HG02610 (cell line): ENCODE results near the gene LRRC10.
"Not testable (repeated sequence)": the region's sequence is repeated elsewhere in the genome, so short reads cannot be mapped to it uniquely, and the experiment has no call there.

ENCODE experiments used
- ATAC-seq: cut with Tn5 transposase; IDR thresholded peaks from one replicate; pipeline ENCODE4 v1.9.1; 2021; ENCODE audit warnings: mild to moderate bottlenecking, moderate library complexity; ENCODE audit not compliant: unreplicated experiment

Gene LRRC10

DNA sequence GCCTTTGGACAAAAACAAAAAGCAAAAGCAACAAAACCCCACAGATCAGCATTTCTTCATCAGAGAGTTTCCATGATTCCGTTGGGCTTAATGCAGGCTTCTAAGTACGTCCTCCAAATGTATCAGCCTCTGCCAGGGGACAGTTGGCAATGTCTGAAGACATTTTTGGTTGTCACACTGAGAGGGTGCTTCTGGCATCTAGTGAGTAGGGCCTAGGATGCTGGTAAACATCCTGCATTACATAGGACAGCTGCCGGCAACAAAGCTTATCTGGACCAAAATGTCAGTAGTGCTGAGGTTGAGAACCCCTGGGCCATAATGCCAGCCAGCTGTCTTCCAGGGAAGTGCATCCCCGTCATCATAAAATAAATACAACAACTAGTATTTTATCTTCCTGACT lies 9.4 kb upstream of the LRRC10 start:
- ATAC-seq = no peak

DNA sequence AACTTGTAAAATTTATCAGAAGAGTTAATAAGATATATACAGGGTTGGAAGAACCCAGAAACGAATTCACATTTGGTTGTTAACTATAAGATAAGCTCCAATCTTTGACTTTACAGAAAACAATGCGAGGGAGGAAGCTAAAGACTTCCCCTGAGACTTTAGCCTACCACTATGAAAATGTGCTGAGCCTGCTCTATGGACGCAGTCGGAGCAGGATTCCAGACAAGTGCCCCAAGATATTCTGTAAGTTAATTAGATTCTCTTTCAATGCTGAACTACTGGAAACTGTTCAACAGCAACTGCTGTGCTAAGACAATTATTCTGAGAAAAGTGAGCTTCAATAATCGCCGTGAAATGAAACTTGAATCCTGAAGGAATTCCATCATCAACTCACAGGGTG lies 8.3 kb upstream of the LRRC10 start:
- ATAC-seq = no peak

DNA sequence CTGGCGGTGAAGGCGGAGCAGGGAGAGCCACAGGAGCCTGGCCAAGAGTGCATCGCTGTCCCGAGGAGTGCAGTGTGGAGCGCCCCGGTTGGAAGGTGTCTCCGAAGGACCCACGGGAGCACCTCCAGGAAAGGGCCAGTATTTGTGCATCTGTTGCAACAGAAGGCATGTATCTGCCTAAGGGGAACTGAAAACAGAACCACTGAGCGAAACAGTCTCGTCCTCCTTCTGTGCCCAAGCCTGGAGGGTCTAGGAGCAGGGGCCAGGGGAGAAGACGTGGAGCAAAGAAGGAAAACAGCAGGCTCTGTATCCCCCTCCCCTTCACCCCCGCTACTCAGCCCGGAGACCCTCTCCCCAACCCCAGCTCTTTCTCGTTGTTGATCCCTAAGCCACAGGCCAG lies 5.3 kb upstream of the LRRC10 start:
- no peak for ATAC-seq

DNA sequence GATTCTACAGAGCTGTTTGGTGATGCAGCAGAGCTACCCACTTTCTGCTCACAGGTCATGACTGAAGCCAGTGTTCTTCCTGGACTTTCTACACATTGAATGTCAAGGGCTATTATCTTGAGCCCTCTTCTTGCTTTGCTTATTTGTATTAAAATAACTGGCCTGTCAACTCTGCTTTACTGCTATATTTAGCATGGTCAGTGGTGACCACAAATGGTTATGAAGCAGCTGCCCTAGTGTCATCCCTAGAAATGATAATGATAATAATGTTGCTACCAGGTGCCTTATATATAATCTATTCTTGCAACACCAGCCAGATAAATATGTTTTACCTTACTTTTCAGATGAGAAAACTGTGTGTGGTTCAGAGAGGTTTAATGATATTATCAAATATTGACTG lies 2.6 kb upstream of the LRRC10 start:
- ATAC-seq = no peak

DNA sequence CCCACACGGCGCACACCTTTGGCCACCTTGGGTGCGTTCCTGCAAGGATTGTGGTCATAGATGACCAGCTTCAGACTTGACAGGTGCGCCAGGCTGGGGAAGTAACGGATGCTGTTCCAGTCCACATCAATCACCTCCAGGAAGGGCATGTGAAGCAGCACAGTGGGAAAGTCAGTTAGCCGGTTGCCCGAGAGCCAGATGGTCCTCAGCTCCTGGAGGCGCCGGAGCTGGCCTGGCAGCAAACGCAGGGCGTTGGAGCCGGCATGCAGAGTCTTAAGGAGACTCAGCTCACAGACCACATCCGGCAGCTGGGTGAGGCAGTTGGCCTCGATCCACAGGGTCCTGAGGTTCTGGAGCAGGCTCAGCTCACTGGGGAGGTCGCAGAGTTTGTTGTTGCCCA lies 581 bp downstream of the LRRC10 start:
- ATAC-seq = no peak

DNA sequence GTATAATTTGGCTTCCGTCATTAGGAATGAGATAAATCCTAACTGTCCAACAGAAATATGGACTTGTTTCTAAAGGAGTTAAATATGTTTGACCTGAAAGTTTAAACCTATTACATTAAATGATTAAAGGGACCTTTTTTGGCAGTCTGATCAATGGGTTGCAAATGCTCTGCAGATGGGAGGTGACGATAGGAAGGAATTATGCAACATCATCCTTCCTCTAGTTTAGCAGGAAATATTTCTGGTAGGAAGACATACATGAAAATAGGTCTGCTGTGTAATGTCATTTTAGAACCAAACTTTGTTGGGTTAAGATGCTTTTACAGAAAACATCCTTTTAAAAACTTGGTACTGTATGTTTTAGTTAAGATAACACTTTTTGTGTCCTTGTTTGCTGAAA lies 2.6 kb downstream of the LRRC10 start:
- no peak for ATAC-seq

DNA sequence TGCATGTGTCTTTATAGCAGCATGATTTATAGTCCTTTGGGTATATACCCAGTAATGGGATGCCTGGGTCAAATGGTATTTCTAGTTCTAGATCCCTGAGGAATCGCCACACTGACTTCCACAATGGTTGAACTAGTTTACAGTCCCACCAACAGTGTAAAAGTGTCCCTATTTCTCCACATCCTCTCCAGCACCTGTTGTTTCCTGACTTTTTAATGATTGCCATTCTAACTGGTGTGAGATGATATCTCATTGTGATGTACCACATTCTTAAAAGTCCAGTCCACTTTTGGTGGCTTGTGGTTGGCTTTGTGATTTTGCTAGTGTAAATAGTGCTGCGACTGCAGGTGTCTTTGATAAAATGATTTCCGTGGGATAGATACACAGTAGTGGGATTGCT lies 6.4 kb downstream of the LRRC10 start:
- ATAC-seq = not testable (repeated sequence)

DNA sequence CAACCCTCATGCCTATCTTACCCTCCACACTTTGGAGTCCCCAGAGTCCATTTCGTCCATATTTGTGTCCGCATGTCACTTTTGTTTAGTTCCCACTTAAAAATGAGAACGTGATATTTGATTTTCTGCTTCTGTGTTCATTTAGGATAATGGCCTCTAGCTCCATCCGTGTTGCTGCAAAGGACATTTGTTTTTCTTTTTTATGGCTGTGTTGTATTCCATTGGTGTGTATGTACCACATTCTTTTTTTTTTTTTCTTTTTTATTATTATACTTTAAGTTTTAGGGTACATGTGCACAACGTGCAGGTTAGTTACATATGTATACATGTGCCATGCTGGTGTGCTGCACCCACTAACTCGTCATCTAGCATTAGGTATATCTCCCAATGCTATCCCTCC lies 7.2 kb downstream of the LRRC10 start:
- ATAC-seq = not testable (repeated sequence)

DNA sequence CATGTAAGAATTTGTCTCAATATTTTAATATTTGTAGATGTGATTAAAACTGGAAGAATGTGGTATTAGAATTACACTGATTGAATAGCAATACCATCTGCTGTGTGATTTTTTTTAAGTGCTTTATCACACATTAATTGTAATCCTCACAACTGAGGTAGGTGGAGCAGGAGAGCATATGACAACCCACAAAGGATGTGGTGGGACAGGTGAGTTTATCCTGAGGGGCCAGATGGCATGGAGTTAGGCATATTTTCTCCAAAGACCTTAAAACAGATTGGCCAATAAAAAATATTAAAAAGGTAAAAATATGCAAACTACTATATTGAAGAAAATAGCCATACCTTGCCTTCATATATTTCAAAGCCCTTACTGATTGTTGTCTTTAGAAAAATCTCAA lies 7.8 kb downstream of the LRRC10 start:
- ATAC-seq = no peak

DNA sequence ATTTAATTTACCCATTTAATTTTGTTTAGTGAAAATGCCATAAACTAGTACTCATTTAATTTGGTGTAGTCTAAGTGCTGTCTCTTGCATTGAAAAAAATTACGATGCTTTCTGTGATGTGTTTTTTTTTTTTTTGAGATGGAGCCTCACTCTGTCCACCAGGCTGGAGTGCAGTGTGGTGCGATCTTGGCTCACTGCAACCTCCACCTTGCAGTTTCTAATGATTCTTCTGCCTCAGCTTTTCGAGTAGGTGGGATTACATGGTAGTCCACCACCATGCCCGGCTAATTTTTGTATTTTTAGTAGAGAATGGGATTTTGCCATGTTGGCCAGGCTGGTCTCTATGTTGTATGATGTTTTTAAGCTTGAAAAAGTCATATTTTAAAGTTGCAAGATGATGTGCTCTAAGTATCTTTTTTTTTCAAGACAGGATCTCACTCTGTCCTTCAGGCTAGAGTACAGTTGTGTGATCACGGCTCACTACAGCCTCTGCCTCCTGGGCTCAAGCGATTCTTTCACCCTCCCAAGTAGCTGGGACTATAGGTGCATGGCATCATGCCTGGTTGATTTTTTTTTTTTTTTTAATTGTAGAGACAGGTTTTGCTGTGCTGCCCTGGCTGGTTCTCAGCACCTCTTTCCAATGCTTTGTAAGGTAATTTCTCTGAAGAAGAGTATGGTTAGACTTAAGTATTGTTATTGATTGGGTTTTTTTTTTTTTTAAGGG lies 8.6 kb downstream of the LRRC10 start:
- ATAC-seq = no peak

DNA sequence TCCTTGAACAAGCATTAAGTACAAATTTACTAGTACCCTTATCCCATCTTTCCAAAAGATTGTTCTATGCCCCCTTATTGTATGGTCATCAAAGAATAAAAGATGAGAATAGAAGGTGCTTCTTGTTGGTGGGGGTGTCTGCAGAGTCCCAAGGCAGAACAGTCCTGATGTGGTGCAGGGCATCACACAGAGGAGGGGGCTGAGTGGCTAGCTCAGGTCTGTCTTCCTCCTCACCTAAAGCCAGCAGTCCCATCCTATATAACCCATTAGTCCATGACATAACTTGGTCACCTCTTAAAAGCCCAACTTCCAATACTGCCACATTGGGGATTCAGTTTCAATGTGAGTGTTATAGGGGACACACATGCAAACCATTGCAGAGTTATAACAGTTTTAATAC lies 9.9 kb downstream of the LRRC10 start:
- no peak for ATAC-seq

DNA sequence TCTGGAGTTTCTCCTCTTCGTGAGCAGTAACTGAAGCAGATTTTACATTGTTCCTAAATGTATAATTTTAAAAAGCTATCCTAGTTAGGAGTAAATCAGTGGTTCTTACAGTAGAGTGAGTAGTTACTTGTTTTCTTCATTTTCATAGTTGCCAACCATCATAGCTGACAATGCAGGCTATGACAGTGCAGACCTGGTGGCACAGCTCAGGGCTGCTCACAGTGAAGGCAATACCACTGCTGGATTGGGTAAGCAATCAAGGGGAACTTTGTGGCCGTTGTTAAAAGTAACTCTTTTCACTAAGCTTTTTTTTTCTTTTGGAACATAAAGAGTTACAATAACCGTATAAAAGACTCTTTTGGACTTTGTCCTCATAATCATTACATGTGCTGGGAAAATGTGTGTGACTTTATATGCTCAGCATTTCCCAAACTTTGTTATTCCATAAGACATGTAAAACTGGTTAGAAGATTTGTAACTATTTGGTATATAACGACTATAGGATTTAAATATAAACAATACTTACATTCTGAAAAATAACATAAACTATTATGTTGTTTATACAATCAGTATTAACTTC lies 12.4 kb downstream of the LRRC10 start:
- no peak for ATAC-seq

DNA sequence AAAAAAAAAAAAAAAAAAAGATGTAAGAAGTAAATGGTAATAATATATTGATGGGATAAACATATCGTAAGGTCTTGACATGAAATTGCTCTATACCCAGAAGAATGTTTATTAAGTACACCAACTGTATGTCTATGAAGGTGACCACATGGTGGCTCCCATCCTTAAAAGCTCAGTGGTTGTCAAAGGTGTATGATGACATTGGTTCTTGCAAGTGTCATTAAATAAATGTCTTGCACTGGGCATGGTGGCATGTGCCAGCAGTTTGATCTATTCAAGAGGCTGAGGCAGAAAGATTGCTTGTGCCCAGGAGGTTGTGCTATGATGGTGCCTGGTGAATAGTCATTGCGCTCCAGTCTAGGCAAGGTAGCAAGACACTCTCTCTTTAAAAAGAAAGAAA lies 15.0 kb downstream of the LRRC10 start:
- ATAC-seq = no peak

DNA sequence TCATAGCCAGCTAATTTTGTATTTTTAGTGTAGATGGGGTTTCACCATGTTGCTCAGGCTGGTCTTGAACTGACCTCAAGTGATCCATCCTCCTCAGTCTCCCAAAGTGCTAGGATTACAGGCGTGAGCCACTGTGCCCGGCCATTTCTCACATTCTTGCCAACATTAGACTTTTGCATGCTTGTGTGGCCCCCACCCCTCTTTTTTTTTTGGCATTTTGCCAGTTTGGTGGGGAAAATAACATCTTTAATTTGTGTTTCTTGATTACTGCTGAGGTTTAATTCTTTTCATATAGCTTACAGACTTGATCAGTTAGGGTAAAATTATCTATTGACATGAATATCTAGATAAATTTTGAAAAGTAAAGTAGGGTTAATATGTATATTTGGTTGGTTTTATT lies 21.6 kb downstream of the LRRC10 start:
- no peak for ATAC-seq

DNA sequence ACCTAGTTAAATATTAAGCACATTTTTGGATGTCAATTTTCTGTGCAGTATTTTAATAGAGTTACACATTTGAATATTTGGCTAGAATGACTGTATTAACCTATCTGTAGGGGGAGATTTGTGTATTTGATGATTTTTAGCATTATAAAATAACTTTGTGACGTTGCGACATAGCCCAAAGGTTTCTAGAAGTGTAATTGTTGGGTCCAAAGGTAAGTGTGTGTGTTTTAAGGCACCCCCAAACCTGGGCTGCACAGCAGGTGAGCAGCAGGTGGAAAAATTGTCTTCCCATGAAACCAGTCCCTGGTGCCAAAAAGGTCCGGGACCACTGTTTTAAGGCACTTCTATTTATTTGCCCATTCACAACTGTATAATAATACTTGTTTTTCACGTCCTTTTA lies 22.2 kb downstream of the LRRC10 start:
- no peak for ATAC-seq

DNA sequence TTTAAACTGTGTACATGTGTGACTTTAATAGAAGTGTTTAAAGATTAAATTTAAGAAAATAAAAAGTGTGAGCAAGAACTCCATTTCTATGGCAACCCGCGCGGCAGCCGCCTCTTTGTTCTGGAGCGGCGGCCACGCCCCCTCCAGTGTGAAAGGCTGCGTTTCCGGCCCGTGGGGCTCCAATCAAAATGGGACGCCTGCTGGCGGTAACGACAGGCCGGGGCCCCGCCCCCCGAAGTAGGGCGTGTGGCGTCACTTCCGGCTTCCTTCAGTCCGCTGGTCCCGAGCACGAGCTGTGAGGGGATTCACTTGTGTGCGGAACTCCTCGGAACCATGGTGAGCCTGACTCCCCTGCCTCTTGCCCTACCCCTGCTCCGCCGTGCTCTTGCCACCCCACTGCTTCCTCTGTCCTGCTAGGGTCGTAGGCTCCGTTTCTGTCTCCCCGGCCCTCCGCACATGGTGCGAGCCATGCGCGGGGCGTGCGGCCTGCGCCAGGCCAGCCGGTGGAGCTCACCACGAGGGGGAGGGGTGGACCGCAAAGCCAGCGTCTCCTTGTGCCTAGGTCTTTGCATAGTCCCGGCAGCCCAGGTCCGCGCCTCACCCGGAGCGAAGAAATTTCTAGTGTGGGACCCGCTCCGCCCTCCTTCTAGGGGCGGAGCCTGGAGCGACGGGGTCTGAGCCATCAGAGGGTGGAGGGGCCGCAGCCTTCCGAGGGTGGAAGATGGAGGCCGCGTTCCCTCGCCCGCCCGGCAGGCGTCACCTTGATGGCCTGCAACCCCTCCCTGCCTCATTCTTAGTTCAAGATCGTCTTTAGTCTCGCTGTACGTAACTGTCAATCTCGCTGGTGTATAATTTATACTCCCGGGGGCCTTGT lies 25.3 kb downstream of the LRRC10 start, which contains the start of gene CCT2:
CCT2 (plus strand) TSS at position 271 of the 874 bp plus-strand sequence; CDS start at position 334, 63 bp downstream.
- peak; percentile 96 for ATAC-seq

DNA sequence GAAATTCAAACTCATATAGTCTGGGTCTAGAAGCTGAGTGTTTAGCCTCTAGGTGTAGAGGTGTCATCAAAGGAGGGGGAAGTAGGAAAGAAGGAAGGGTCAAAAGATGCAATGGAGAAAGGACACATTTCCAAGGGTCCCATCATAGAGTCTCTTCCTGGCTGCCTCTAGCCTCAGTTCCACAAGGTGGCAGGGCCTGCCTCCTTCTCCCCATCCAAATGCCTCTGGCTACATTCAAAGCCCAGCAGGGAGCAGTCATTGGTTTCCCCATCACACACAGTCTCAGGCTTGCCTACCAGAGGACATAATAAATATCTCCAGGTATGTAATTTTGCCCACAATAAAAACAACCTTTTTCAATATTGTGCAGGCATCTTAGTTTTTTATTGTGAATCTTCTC lies 27.5 kb downstream of the LRRC10 start:
- ATAC-seq = no peak

DNA sequence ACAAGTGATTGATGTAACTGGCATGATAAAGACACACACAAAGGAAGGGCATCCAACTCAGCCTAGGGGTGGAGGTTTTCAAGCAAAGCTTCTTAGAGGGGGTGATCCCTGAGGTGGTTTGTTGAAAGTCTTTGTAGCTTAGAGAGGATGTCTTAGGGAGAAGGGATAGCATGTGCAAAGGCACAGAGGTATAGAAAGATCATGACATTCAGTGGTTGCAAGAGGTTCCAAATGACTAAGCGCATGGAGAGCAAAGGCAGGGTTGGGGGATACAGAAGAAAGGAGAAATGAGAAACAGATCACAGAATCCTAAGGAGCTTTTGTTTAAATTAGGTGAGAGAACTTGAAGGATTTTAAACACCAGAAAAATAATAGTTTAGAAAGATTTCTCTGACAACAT lies 30.6 kb downstream of the LRRC10 start:
- ATAC-seq = no peak

DNA sequence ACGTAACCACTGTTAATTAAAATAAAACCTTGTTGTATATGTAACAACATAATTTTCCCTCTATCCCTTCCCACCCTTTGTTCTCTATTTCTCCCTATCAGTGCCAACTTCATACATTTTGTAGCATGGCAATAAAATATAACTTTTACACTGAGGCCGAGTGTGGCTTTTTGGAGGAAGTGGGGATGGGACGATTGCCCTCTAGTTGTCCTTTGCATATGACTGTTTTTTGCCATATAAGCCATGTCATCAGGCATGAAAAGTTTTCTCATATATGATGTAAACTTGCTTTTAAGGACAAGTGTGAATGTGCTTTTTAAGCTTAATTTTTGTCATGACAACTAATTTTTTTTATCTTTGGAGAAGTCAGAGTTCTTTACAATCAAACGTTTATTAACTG lies 31.7 kb downstream of the LRRC10 start:
- ATAC-seq = no peak

DNA sequence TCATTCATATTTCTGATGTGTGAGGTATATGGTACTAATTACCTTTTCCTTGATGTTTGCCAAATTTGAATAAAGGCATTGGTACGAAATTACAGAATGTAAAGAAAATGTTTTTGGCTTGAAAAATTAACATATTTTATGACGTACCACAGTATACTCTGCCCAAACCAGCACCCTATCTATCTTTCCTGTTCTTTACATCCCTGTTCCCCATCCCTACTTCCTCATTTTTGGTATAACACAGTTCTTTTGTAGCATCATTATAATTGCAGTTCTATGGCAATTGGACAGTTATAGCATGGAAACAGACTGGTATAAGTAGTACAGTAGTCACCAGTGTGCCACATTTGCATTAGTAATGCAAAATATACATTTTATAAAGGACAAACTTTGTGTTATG lies 32.4 kb downstream of the LRRC10 start:
- ATAC-seq = no peak

DNA sequence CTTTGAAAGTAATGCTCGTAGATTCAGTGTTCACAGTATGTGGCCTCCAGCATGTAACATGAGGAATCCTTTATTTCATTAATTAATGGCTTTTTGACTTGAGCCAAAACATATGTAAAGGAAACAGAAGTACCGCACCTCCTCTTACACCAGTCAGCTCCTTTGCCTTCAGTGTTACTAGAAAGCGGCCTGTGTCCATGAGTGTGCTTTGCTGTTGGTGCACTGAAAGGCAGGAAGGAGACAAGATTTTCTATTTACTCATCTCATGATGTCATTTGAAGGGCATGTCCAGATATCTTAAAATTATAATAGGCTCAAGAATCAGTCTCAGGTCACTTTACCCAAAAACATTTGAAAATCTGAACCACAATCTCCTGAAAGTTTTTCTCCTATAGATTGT lies 35.4 kb downstream of the LRRC10 start:
- ATAC-seq = no peak
